Tongue (tissue), 2 donors: ENCODE data around the gene SLC7A6OS. TPM values are rescaled to one million over a fixed set of nuclear protein-coding genes. Genes with fewer than 3 reads are reported as not detected.

Experiments
- DNase-seq: peaks from one replicate; pipeline ENCODE4 v3.0.0-alpha.2; 2015
- total RNA-seq: library from RNA; depleted of rRNA; stranded (reverse); fragments of >200 nt; gene quantifications from one replicate; pipeline ENCODE4 v1.2.3, GENCODE V29; 2014

Gene SLC7A6OS
- 12.9 TPM for total RNA-seq

DNA sequence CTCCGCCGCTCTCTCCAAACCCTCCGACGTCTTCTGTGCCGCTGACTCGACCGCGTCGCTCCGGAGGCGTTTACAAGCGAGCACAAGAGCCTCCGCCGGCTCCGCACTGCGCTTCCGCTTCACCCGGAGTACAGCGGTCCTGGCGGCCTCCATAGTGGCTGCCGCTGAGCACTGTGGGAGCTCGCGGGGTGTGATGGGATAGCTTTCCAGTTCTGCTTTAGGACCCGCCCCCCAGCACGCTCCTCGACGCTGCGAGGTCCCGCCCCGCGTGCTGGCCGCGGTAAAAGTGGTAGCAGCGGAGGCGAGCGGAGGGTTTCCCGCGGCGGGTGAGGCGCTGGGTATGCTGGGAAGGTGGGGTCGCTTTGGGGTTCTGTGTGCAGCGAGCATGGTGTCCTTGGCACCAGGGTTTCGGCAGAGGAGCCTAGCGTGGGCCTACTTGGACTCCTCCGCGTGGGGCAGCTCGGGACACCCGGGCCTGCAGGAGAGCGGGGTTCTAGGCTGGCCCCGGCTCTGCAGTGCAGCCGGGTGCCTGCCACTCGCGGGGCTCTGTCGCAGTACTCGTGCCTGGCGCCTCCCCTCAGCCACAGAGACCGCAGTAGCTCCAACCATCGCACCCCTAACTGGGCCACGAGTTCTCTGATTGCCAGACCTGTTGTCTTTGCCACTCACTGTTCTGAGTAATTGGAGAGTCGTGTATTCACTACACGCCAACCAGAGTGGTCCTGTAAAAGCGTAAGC lies at the start of gene SLC7A6OS, which contains the start of gene PRMT7:
Gene SLC7A6OS (minus strand): TSS at position 173 of the 738 bp plus-strand sequence. CDS start 20 bp downstream, at position 153.
Gene PRMT7 (plus strand): TSS at position 246 of the 738 bp plus-strand sequence. CDS start 4,961 bp downstream, outside the sequence.
- peak; percentile 96 for DNase-seq

DNA sequence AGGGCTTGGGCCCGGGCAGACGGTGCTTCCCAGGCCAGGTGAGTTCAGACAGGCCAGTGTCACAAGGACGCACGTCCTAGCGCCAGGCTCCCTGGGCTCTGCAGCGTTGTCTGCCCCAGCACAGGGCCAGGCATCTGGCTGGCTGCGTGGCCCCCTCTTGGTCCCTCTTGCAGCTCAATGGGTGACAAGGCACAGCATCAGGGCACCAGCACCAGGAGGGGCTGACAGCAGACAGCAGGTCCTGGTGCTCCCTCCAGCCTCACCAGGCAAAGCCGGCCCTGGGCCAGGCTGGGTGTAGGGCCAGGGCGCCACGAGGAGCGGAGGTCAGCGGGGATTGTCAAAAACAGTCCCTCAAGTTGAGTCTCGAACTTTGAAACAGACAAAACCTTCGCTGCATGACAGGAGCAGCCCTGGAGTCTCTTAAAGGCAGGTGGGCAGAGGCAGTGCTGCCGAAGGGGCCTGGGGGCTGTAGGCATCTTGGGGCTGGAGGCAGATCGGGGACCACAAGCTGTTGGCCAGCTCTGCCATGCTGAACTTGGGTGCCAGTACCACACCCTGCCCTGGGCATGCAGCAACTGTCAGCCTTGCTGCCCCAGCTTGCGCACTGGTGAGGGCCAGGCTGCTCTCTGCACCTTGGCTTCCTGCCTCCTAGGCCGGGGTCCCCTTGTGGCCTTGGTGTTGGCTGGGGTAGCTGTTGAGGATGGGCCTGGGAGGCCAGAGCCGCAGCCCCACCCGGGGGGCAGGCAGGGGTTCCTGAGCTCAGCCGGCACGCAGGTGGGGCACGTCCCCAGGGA lies 48.8 kb upstream of the SLC7A6OS start:
- no peak for DNase-seq

DNA sequence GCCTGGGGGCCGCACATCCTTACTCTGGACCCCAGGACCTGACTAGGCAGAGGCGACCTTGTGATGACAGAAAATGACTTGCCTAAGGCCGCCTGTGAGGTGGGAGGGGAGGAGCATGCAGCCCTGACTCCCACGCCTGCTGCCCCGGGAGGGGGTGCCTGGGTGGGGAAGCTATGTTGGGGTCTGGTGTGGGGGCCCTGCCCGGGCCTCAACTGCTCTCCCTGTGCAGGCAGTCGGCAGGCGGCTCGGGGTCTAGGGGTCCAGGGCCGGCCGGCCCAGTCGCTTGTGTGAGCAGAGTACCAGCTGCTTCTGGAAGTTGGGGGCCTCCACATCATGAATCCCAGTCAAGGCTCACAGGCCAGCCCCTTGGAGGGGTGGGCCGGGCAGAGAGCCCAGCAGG lies 48.2 kb upstream of the SLC7A6OS start:
- no peak for DNase-seq

DNA sequence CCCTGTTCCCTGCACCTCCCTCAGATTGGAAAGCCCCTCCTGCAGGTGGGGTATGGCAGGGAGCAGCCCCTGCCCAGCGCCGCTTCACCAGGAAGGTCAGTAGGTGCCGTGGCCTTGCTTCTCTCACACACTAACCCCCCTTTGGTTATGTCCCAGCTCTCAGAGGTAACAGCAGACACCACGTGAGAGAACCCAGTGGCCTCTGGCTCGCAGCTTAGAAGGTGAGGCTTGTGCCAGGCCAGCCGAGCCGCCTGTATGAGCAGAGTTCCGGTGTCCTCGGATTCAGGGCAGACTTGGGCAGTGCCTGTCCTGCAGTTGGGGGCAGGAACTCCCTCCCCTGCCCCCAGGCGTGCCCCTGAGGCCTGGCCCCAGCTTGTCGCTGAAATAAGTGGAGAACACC lies 47.2 kb upstream of the SLC7A6OS start:
- no peak for DNase-seq

DNA sequence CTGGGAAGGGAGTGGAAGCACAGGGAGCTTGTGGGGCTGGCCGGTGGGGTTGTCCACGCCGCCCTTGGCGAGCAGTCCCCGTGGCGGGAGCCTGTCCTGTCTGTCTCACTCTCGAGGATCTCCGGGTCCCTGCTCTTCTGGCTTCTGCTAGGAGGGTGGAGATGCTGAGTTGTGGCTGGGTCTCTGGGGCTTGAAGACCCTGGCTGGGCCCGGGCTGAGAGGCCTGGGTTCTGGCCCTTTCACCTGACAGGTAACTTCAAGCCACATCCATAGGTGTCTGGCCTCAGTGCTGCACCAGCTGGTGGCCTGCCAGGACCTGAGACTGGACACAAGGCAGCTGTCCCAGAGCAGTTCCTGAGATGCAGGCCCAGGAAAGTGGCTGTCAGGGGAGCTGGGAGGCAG lies 46.8 kb upstream of the SLC7A6OS start:
- DNase-seq: no peak

DNA sequence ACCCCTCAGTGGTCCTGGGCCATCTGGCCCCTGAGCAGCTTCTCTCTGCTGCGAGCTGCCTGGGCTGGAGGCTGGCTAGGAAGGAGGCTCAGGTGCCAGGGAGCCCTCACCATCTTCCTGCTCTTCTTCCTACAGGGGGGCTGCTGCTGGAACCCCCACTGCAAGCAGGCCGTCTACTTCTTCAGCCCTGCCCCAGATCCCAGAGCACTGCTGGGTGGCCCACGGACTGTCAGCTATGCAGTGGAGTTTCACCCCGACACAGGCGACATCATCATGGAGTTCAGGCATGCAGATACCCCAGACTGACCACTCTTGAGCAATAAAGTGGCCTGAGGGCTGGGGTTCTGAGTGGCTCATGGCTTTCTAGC lies 46.2 kb upstream of the SLC7A6OS start:
- DNase-seq: no peak

DNA sequence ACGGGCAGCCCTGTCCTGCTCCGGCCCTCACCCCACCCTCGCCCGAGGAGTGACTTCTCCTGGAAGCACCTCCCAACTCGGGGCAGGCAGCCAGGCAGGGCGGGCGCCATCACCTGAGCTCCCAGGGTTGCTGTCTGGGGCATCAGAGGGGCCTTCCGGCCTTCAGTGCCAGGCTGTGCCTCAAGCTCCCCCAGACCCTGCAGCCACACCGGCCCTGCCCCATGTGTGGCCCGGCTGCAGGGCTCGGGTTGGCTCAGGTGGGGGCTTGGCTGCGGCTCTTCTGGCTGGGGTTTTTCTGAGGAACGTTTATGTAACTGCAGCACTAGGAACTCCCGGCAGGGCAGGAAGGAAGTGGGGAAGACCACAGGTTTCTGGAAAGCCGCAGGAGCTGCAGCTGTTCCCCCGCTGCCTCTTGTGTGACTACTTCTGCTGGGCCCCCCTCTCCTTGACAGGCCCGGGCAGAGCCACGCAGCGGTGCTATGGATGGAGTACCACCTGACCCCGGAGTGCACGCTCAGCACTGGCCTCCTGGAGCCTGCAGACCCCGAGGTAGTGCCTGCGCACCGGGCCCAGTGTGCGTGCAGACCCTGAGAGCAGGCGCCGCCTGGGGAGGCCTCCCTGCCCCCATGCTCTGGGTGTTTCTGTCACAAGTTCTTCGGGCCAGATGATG lies 45.6 kb upstream of the SLC7A6OS start:
- DNase-seq: no peak

DNA sequence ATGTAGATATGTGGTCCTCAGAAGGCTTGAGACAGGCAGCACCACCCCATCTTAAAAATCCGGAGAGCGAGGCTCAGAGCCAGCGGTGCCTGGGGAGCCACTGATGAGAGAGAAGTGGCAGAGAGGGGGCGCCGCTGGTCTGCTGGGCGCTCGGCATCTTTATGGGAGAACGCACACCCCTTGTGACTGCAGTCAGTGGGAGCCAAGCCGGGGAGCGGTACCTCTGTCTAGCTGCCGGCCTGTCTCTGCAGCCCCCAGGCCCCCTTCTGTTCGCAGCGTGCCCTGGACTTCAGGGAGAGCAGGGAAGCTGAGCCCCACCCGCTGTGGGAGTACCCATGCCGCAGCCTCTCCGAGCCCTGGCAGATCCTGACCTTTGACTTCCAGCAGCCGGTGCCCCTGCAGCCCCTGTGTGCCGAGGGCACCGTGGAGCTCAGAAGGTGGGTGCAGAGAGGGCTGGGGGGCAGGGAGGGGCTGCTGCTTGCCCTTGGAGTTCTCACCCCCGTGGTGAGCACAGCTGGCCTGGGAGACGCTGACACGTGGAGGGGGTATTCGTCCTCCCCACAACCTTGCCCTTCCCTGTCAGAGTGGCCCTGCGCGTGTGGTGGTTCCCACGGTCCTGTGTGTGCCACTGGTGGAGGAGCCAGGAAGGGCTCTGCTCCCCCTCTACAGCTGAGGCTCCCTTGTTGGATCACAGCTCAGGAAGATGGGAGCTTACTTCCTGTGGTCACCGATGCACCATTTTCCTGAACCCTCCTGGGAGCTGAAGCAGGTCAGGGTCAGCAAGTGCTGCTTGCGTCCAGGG lies 44.9 kb upstream of the SLC7A6OS start:
- DNase-seq: no peak

DNA sequence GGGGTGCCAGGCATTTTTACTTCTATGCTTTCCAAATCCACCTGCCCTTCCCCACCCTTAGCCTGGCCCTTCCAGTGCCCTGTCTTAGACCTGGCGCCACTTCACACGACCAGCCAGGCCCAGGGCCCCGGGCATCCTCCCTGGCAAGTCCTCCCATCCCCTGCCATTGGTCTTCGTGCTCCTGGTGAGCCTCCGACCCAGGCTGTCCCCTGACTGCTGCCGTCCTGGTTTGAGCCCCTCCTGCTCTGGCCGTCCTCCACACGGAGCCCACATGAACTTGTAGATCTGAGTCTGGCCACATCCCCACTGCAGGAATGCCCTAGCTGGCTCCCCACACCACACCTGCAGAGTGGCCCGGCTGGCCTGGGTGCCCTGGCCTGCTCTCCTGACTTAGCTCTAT lies 44.1 kb upstream of the SLC7A6OS start:
- no peak for DNase-seq

DNA sequence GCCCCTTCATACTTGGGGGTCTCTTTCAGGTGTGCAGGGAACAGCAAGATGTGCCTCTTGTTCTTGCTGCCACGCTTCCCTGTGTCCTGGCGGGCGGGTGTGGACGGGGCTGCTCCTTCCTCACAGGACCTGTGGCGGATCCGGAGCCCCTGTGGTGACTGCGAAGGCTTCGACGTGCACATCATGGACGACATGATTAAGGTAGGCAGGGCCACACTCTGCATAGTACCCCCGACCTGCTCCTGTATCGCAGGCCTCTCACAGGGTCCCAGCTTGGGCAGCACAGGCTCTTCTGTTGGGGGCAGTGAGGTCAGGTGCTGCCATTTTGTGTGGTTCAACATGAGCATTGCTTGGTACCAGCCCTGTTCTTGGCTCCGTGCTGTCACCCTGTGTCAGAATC lies 42.6 kb upstream of the SLC7A6OS start:
- DNase-seq: no peak

DNA sequence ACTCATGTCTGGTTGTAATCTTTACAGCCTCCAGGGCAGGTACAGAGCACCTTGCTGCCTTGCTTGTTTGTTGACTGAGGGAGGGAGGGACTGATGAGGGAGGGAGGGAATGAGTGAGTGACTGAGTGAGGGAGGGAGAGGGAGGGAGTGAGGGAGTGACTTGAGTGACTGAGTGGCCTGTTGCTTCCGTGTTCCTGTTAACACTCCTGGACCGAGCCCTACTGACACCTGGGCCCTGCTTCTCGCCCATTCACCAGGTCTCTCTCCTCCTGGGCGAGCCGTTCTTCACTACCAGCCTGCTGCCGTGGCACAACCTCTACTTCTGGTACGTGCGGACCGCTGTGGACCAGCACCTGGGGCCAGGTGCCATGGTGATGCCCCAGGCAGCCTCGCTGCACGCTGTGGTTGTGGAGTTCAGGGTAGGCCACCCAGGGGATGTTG lies 41.3 kb upstream of the SLC7A6OS start:
- no peak for DNase-seq

DNA sequence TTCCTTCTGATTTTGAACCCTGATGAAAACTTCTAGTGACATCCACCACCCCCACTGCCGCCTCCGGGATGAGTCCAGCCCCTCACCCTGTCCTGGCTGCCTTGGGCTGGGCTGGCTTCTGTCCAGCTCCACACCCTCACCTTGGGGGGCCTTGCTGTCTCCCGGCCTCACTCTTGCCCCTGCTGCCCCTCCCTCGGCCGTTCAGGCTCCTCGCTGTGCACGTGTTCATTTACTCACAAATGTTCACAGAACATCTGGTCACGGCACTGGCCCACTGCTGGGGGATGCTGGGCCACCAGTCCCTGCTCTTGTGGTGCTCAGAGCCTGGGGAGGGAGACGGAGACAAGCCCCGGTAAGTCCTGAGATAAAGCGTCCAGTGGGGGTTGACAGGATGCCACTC lies 40.7 kb upstream of the SLC7A6OS start:
- no peak for DNase-seq

DNA sequence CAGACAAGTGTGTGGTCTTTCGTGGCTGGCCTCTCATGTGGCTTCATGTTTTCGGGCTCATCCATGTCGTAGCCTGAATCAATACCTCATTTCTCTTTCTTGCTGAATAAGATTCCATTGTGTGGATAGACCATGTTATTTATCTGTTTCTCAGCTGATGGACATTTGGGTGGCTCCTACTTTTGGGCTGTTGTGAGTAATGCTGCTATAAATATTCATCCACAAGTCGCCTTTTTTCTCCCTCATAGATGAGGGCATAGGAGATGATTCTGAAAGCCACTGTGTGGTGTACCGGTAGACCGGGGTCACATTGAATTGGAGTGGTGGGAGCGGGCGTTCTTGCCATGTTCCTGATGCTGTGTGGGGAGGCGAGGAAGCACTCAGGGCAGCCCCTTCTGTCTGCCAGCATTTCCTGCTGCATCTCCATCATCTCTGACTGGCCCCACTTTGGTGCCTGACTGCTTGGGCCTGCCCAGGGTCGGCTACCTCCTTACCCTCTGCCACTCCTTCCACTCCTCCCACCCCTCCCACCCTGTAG lies 40.1 kb upstream of the SLC7A6OS start:
- no peak for DNase-seq

DNA sequence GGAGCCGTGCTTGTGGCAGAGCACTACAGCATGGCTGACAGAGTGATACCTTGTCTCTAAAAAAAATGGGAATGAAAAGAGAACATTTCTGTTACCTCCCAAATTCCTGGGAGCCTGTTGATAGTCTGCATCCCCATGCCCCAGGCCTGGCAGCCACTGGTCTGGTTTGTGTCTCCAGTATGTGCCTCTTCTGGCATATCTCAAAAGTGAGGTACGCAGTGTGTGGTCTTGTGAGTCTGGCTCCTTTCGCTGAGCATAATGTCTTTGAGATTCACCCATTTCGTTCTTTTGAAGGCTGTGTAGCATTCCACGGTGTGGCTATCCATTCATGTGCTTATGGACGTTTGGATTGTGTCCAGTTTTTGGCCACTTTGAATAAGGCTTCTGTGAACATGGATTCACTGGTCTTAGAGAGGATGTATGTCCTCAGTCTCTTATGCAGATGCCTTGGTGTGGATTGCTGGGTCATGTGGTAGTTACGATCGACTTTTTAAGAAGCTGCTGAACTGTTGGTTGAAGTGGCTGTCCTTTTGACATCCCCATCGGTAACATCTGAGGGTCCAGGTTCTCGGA lies 39.2 kb upstream of the SLC7A6OS start:
- DNase-seq: no peak

DNA sequence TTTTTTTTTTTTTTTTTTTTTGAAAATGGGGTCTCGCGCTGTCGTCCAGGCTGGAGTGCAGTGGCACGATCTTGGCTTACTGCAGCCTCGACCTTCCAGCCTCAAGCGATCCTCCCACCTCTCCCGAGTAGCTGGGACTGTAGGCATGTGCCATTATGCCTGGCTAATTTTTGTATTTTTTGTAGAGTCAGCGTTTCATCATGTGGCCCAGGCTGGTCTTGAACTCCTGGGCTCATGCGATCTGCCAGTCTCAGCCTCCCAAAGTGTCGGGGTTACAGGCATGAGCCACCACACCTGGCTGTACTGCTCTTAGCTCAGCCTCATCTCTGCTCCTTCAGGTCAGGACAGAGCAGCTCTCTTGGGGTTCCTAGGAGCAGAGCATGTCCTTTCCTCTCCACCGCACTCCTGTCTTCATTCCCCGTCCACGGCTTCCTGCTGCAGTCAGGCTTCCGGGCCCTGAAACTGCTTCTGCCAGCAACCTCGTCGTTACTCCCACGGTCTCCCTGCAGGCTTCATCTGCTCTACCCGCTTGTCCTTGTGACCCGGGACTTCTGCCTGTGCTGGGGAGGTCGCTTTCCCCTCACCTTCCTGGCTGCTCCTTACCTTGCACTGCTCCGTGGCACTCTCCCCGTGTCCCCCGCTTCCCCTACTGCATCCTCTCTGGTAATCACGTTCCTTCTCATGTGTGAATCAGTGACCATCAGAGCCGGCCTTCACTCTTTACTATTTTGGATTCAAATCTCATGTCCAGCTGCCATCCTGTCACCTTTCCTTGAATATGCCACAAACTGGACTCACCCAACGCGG lies 38.1 kb upstream of the SLC7A6OS start:
- no peak for DNase-seq

DNA sequence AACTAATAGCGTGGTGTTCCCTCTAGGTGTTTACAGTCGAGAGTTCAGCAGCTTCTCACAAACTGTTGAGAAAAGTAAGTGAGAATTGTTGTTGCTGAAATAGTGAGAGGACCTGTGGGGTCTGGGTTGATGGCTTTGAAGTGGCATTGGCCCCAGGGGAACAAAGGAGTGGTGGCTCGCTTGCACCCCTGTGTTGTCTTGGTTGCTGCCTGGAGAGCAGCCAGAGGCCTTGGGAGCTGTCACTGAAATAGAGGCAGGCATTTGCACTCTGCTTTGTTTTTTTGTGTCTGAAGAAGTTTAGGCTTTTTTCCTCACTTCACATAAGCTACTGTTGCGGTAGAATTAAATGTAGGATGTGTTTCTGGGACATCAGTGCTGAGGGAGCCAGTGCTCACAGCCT lies 36.9 kb upstream of the SLC7A6OS start:
- DNase-seq: no peak

DNA sequence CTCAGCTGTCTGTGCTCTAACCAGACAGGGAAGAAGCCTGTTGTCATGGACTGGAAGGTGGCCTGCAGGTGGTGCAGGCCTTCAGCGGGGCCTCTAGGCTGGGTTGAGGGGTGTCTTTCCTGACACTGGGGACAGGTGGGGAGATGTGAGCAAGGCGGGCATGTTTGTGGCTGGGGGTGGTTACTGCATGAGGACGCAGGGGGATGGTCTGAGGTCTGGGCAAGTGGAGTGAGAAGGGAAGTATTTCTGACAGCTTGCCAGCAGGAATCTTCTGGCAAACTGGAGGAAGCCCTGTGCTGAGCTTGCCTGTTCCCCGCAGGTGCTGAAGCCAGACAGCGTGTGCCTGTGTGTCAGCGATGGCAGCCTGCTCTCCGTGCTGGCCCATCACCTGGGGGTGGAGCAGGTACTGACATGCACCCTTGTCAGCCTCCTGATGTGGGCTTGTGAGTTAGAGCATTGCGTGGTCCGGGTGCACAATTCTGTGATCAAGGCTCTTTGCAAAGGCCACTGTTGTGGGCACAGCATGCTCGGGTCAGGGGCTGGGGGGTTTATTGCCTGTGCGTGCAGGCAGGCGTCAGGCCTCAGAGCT lies 36.2 kb upstream of the SLC7A6OS start:
- no peak for DNase-seq

DNA sequence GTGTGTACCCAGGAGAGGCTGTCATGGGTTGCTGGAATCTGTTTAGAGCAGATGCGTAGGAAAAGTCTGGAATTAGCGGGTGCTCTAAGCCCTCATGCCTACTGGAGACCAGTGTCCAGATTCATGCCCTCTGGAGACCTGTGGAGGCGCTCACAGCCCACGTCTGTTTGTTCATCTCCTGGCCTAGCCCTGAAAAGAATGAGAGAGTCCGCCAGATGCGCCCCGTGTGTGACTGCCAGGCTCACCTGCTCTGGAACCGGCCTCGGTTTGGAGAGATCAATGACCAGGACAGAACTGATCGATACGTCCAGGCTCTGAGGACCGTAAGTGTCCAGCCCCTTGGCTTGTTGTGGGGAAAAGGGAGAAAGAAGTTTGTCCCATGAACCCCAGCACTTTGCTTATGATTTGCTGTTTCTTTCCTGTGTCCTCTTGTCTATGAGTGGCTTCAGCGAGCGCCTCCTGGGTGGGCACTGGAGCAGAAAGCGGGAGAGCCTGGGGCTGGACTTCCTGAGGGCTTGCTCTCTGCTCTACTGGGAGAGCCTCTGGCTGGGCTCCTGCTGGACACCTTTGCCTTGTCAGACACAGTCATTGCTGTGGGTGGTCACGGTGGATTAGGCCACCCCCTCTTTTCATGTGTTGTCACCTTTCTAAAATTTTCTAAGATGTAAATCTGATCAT lies 35.4 kb upstream of the SLC7A6OS start:
- no peak for DNase-seq

DNA sequence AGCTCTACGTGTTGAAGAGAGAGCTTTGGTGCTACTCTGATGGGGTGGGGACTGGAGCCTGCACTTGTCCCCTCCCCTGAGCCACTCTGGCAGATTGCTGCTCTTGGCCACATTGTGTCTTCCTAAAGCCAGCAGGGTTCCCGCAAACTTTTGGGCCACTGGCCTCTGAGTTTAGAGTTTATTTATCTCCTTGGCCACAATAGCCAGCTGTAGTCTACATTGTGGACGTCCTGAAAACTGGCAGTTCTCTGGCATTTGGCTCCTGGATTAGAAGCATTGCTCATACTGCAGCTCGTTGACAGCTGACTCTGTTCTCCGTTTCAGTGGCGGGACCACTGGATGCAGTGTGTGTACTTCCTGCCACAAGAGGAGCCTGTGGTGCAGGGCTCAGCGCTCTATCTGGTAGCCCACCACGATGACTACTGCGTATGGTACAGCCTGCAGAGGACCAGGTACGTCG lies 34.6 kb upstream of the SLC7A6OS start:
- no peak for DNase-seq

DNA sequence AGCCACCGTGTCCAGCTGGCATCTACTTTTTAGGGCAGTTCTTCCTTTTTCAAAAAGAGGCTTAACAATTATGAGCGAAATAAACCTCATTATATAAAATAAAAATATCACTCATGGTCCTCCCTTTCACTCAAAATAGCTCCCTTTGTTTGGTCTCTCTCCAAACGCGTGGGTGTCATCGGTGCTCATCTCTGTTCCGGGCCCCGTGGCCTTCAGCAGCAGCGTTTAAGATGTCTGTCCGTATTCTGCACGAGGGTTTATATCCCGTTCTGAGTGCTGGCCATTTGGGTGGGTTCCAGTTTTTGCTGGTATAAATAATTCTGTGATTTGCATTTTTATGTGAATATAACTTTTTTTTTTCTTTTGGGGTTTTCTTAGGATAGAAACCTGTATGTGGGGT lies 33.5 kb upstream of the SLC7A6OS start:
- no peak for DNase-seq
